ENCODE measurements around the gene ASNSD1. TPM values are rescaled to one million over a fixed set of nuclear protein-coding genes. Genes with fewer than 3 reads are reported as not detected.
A peak's percentile ranks its signal among the peaks of the same experiment; 100 is the strongest.
"Not testable (repeated sequence)": the region's sequence is repeated elsewhere in the genome, so short reads cannot be mapped to it uniquely, and the experiment has no call there.

The ASNSD1 gene
- total RNA-seq, 2 donors from 2014 or later: 32.4 to 36.2 TPM

- DNase-seq (ENCODE audit: low spot score): no peak
- intact Hi-C loops (cut with DNase I): no loop called here
These were observed 22.2 kb upstream of the ASNSD1 start for GRCh38 chr2:189639007-189639609.

DNA sequence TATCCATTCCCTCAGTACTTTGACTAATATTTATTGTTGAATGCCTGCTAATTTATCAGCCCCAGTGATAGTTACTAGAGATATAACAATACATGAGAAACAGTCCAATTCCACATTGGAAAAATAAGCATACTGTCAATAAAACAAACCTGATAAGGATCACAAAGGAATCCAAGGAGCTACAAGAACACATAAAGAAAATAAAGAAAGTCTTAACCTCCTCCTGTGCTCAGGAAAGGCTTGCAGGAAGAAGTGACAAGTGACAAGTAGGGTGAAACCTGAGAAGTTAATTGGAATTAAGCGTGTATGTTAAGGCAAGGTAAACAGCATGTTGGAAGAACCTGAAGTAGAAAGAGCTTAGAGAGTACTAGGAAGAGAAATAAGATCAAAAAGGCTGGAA, 20.3 kb upstream of the ASNSD1 start:
- DNase-seq (ENCODE audit: low spot score): no peak
- intact Hi-C loops (cut with DNase I): no loop called here

DNA sequence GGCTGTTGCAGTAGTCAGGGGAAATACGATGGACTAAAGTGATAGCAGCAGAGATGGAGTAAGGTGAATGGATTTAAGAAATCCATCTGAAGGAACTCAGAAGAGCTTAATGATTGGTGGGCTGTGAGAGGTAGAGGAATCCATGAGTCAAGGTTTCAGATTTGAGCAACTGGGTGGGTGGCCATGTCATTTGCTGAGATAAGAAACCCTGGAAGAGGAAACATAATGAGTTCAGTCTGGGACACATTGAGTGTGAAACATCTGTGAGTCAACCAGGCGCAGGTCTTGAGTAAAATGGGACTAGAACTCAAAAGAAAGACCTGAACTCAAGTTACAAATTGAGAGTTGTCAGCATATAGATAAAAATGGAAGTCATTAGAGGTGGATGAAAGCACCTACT, 19.7 kb upstream of the ASNSD1 start:
- DNase-seq (ENCODE audit: low spot score): no peak
- intact Hi-C loops (cut with DNase I): no loop called here

DNA sequence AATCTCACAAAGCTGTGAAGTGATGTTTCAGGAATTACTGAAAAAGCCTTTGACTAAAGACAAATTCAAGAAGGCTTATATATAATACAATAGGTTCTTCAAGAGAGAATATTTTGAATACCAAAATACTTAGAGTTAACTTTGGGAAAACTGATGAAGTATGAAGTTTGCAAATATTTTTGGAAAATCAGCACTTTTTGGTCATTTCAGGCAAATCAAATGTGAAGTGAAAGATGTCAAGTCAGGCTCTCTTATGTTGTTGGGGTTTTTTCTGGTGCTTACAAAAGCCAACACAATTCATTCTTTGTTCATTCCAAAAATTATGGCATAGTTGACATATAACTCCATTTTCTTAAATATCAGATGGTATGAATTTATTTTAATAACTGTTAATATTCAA, 14.7 kb upstream of the ASNSD1 start:
- intact Hi-C loops (cut with DNase I): no loop called here
- no peak for DNase-seq (ENCODE audit: low spot score)

DNA sequence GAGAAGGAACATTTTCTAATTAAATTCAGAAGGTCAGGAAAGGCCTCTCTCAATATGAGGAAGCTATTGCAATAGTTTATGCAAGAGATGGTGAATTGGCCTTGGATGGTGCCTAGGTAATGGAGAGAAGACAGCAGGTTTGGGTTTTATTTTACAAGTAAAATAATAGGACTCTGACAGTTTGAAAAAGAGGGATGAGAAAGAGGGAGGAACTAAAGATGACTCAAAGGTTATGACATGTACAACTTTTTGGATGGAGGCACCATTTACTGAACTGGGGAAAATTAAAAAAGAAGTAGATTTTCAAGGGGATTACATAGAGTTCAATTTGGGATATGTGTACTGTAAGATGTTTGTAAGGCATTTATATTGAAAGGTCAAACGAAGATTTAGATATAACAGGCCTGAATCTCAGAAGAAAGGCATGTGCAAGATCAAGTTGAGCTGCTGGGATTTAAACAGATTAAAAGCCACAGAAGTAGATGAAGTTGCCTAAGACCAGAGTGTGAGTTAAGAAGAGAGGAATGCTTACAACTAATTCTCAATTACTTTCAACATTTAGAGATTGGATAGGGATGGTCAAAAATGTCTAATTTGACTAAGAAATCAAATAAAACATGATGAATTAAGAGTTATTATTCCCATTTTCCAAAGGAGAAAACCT, 12.3 kb upstream of the ASNSD1 start:
- DNase-seq (ENCODE audit: low spot score): no peak
- intact Hi-C loops (cut with DNase I): no loop called here

DNA sequence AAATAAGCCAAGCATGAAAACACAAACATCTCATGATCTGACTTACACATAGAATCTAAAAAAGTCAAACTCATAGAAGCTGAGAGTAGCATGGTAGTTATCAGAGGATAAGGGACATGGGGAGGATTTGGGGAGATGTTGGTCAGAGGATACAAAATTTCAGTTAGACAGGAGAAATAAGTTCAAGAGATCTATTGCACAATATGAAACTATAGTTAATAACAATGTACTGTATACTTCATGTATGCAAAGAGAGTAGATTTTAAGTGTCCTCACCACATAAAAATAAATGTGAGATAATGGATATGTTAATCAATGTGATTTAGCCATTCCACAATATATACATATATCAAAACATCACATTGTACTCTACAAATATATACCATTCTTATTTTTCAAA, 10.0 kb upstream of the ASNSD1 start:
- intact Hi-C loops (cut with DNase I): no loop called here

GRCh38 chr2:189653464-189653863, 7.8 kb upstream of the ASNSD1 start:
- intact Hi-C loops (cut with DNase I); DNase-seq (ENCODE audit: low spot score): not testable (repeated sequence)

More for the DNA sequence above, 10.0 kb upstream of the ASNSD1 start:
- DNase-seq (ENCODE audit: low spot score): no peak

GRCh38 chr2:189654641-189655040, 6.6 kb upstream of the ASNSD1 start:
- intact Hi-C loops (cut with DNase I): no loop called here

GRCh38 chr2:189657867-189658266, 3.4 kb upstream of the ASNSD1 start:
- intact Hi-C loops (cut with DNase I): no loop called here

More at GRCh38 chr2:189654641-189655040, 6.6 kb upstream of the ASNSD1 start:
- DNase-seq (ENCODE audit: low spot score): no peak

GRCh38 chr2:189658306-189659212, 2.7 kb upstream of the ASNSD1 start:
- no peak for DNase-seq (ENCODE audit: low spot score)
- intact Hi-C loops (cut with DNase I): no loop called here

More at GRCh38 chr2:189657867-189658266, 3.4 kb upstream of the ASNSD1 start:
- no peak for DNase-seq (ENCODE audit: low spot score)

GRCh38 chr2:189659734-189660133, 1.5 kb upstream of the ASNSD1 start:
- intact Hi-C loops (cut with DNase I): loop anchor here in 1 of 2 donors (5.0 kb wide), 1 partner anchor 38 kb away; no protein-coding TSS in a partner anchor
- no peak for DNase-seq (ENCODE audit: low spot score)

GRCh38 chr2:189660803-189661147, 484 bp upstream of the ASNSD1 start:
- intact Hi-C loops (cut with DNase I): loop anchor here in 1 of 2 donors (5.0 kb wide), 1 partner anchor 37 kb away; no protein-coding TSS in a partner anchor
- no peak for DNase-seq (ENCODE audit: low spot score)

DNA sequence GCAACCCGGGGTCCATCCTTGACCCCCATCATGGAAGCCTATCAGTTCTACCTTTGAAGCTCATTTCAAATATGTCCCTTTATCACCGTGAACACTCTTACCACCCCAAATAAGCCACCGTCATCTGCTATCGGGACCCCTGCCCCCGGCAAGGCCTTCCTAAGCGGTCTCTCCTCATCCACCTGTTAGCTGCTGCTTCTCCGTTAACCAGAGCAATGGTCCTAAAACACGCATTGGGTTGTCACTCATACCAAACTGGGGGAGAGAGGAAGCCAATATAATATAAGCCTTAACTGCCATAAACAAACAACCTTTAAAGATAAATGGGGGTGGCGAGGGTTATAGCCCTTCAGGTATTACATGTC, 680 bp downstream of the ASNSD1 start:
- DNase-seq (ENCODE audit: low spot score): no peak
- intact Hi-C loops (cut with DNase I): loop anchor here in 1 of 2 donors (5.0 kb wide), 1 partner anchor 35 kb away; no protein-coding TSS in a partner anchor

GRCh38 chr2:189662669-189663226, 1.5 kb downstream of the ASNSD1 start:
- intact Hi-C loops (cut with DNase I): loop anchor here in 1 of 2 donors (5.0 kb wide), 1 partner anchor 35 kb away; no protein-coding TSS in a partner anchor
- DNase-seq (ENCODE audit: low spot score): no peak

DNA sequence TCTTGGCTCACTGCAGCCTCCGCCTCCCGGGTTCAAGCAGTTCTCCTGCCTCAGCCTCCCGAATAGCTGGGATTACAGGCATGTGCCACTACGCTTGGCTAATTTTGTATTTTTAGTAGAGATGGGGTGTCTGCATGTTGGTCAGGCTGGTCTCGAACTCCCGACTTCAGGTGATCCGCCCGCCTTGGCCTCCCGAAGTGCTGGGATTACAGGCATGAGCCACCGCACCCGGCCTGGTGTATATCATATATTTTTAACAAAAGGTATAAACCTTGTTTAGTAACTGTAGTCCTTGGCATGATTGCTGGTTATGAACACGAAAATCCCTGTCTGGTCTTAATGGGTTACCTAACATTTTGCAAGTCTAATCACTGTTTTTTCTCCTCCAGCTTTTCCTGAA, 2.1 kb downstream of the ASNSD1 start:
- intact Hi-C loops (cut with DNase I): loop anchor here in 1 of 2 donors (5.0 kb wide), 1 partner anchor 34 kb away; no protein-coding TSS in a partner anchor
- not testable (repeated sequence) for DNase-seq (ENCODE audit: low spot score)

DNA sequence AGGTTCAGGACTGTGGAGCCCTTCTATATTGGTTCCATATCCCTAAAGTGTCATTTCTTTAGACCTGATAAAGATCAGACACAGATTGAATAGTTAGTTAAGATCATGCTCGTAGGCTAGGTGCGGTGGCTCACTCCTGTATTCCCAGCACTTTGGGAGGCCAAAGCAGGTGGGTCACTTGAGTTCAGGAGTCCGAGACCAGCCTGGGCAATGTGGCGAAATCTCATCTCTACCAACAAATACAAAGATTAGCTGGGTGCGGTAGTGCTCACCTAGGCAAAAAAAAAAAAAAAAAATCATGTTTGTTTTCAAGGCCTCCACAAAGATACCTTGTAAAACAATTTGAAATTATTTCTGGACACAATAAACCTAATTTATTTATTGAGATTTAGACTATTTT, 8.7 kb downstream of the ASNSD1 start:
- DNase-seq (ENCODE audit: low spot score): no peak
- intact Hi-C loops (cut with DNase I): no loop called here

DNA sequence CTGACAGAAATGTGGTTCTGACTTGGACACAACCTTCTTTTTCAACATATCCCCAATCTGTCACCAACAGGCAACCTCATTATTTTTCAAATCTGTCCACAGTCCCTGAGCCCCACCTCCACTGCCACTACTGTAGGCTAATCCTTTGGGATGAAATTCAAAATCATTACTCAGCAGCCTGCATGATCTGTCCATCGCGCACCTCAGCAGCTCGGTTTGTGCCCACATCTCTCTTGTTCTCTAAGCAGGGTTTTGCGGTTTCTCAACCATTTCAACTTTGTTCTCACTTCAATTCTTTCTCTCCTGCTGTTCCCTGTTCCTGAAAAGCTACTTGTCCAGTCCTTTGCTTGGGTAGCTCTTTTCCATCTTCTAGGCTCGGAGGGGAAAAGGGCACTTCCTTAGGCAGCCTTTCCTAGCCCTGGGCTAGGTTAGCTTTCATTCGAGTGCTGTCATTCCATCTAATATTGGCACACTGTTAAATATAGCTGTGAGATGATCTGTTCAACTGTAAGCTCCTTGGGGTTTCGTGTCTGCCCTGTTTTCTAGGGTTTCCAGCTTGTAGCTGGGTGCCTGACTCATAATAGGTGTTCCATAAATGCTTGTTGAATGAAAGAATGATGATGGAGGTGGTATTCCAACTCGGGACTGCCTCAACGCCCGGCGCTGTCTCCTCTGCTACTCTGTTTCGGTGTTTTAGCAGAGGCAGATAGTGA, 12.6 kb downstream of the ASNSD1 start:
- DNase-seq (ENCODE audit: low spot score): no peak
- intact Hi-C loops (cut with DNase I): no loop called here

GRCh38 chr2:189674374-189675112, 13.3 kb downstream of the ASNSD1 start, which contains the start of gene ANKAR:
ANKAR (plus strand) TSS chr2:189674670; CDS start chr2:189676491, 1,821 bp downstream.
- intact Hi-C loops (cut with DNase I): no loop called here

More at GRCh38 chr2:189674374-189675112, 13.3 kb downstream of the ASNSD1 start, which contains the start of gene ANKAR:
- DNase-seq (ENCODE audit: low spot score): peak; percentile 97
